ENCODE measurements around the gene PHKB. TPM values are rescaled to one million over a fixed set of nuclear protein-coding genes. Genes with fewer than 3 reads are reported as not detected.

The PHKB gene
- total and polyA plus RNA-seq, 2 of the 8 experiments (the other 6 are each of a cell fraction or from before 2014, with no cell fraction given) = 18.6 to 38.3 TPM

DNA sequence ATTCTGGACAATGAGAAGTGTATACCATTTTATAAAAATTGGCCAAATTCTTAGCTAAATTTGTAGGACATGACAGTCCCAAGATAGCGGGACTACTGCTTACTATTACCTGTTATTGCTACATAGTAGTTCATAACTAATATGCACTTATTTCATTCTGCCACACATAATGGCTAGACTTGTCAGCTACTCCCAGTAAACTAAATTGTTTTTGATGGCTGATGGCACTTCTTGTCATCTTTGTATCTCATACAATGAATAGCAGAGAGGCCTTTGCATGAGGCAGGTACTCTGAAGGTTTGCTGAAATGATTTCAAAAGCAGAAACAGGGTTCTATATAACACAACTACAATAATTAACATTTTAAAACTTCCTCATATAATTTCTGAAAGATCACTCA, 44.3 kb upstream of the PHKB start:
- CTCF ChIA-PET (ENCODE audit: partially characterized antibody) = interaction anchor here (0.9 to 2.2 kb wide), 3 partner anchors 8 to 696 kb away, joined by 3 to 8 read pairs (median 3); no protein-coding TSS in a partner anchor
- no peak overlapping the region for H2AFZ ChIP-seq (ENCODE audit: low read length)
- no peak overlapping the region for H2BK120ac ChIP-seq (replicated peaks; ENCODE audit: low read depth, low read length)

More for the DNA sequence above, 44.3 kb upstream of the PHKB start:
- H3K9ac ChIP-seq (replicated peaks in 1 of 4; ENCODE audit: extremely low read depth in 1 of 4, low read depth in 3 of 4, low read length in 3 of 4) = no peak overlapping the region
- no peak for TF ChIP-seq EP300 (IDR thresholded peaks at IDR 0.05; ENCODE audit: borderline replicate concordance in 1 of 2, low read depth in 2 of 2, low read length in 2 of 2)
- no peak for TF ChIP-seq RBBP5 (IDR thresholded peaks at IDR 0.05; ENCODE audit: borderline replicate concordance, low read depth, low read length)
- no peak for TF ChIP-seq RAD21 (IDR thresholded peaks at IDR 0.05 in 1 of 2, conservative IDR thresholded peaks at IDR 0.05 in 1 of 2; ENCODE audit: low read depth in 2 of 2, low read length in 2 of 2)
- no peak overlapping the region for H4K91ac ChIP-seq (replicated peaks; ENCODE audit: insufficient read length, low read length)
- H4K8ac ChIP-seq (ENCODE audit: extremely low read depth, insufficient read depth, low read length) = no peak overlapping the region
- H3K79me2 ChIP-seq (ENCODE audit: control insufficient read depth in 1 of 2, insufficient read depth in 2 of 2, low read length in 2 of 2) = no peaks in the 10 kb centered on the region
- FAIRE-seq = no peak
- no peak overlapping the region for H3K4me2 ChIP-seq (ENCODE audit: insufficient read depth in 1 of 2, low read depth in 2 of 2, low read length in 2 of 2)
- no peak overlapping the region for H2BK15ac ChIP-seq (ENCODE audit: low read length)
- POLR2A ChIA-PET (ENCODE audit: partially characterized antibody) = interaction anchor here (1.3 kb wide), 1 partner anchor 9 kb away, joined by 3 read pairs; no protein-coding TSS in a partner anchor
- H3K23me2 ChIP-seq (ENCODE audit: low read depth, low read length) = no peaks in the 10 kb centered on the region
- no peak overlapping the region for H4K5ac ChIP-seq (ENCODE audit: insufficient read length, low read depth, low read length)
- H3K4me3 ChIP-seq (ENCODE audit: extremely low read depth in 1 of 4, insufficient read depth in 2 of 4, low read depth in 3 of 4, low read length in 4 of 4) = no peak overlapping the region
- H2BK20ac ChIP-seq (ENCODE audit: low read length) = no peak overlapping the region
- H4K20me1 ChIP-seq (replicated peaks in 1 of 2; ENCODE audit: control insufficient read depth in 1 of 2, insufficient read depth in 2 of 2, low read length in 2 of 2) = no peaks in the 10 kb centered on the region
- WGBS, 2 experiments (ENCODE audit: extremely low coverage in 1 of 2, insufficient coverage in 1 of 2, insufficient read length in 1 of 2, insufficient replicate concordance in 2 of 2, low coverage in 1 of 2, low lambda C conversion rate in 2 of 2, missing lambda C conversion rate in 1 of 2) = 100% methylated on average over 1 of the region's 1 CpG; no CpG with 5 or more reads in 1 of the 2 experiments
- H2BK5ac ChIP-seq (ENCODE audit: low read depth, low read length) = no peak overlapping the region
- H3K4ac ChIP-seq (replicated peaks; ENCODE audit: insufficient read length, low read depth, low read length) = no peak overlapping the region
- no peak overlapping the region for H2BK12ac ChIP-seq (ENCODE audit: low read depth, low read length)
- H2AK5ac ChIP-seq (ENCODE audit: low read depth, low read length) = no peak overlapping the region
- H3K4me1 ChIP-seq (replicated peaks in 1 of 4; ENCODE audit: control insufficient read depth in 3 of 4, insufficient read depth in 4 of 4, low read length in 3 of 4) = no peaks in the 10 kb centered on the region
- H3K9me3 ChIP-seq (ENCODE audit: insufficient read depth in 2 of 2, low read depth in 1 of 2, low read length in 1 of 2) = no peaks in the 10 kb centered on the region
- DNase-seq (ENCODE audit: low read depth in 1 of 2, low spot score in 2 of 2) = no peak
- H3K18ac ChIP-seq (ENCODE audit: extremely low read depth, low read length) = no peak overlapping the region
- no peaks in the 10 kb centered on the region for H3K36me3 ChIP-seq (ENCODE audit: control insufficient read depth in 2 of 4, insufficient read depth in 4 of 4, low read length in 3 of 4)
- no peaks in the 10 kb centered on the region for H3K27me3 ChIP-seq (replicated peaks in 1 of 4; ENCODE audit: control insufficient read depth in 3 of 4, extremely low read depth in 1 of 4, insufficient read depth in 3 of 4, low read length in 3 of 4)
- no peak overlapping the region for H3K23ac ChIP-seq (ENCODE audit: insufficient read length)
- no peak overlapping the region for H3K14ac ChIP-seq (ENCODE audit: insufficient read length)
- no peak overlapping the region for H3K27ac ChIP-seq (ENCODE audit: low read depth, low read length)
- H3K79me1 ChIP-seq (ENCODE audit: low read depth, low read length) = no peaks in the 10 kb centered on the region
- no peak overlapping the region for H3K56ac ChIP-seq (replicated peaks; ENCODE audit: insufficient read length, low read depth, low read length)

All from H1 (cell line).